ENCODE measurements around the gene CORO7. TPM values are rescaled to one million over a fixed set of nuclear protein-coding genes. Genes with fewer than 3 reads are reported as not detected.

CORO7 gene
- polyA plus RNA-seq, 1 donor from 2014 or later: 57.6 TPM

- no peaks in the 10 kb centered on the region for H3K27me3 ChIP-seq (ENCODE audit: insufficient read depth, low read depth, low read length)
- H3K9me3 ChIP-seq (ENCODE audit: low read length): no peaks in the 10 kb centered on the region
- H3K36me3 ChIP-seq (ENCODE audit: insufficient read depth, low read length): no peaks in the 10 kb centered on the region
- H4K20me1 ChIP-seq (ENCODE audit: insufficient read depth): no peaks in the 10 kb centered on the region
- no peaks in the 10 kb centered on the region for H3F3A ChIP-seq (ENCODE audit: insufficient read depth, low read length, poor library complexity, severe bottlenecking)
- TF ChIP-seq EP300 (conservative IDR thresholded peaks at IDR 0.05; ENCODE audit: poor library complexity, severe bottlenecking) (no peak), MXI1 (conservative IDR thresholded peaks at IDR 0.05; ENCODE audit: poor library complexity, severe bottlenecking) (no peak), TAF1 (IDR thresholded peaks at IDR 0.05; ENCODE audit: low read depth) (no peak), RAD21 (conservative IDR thresholded peaks at IDR 0.05) (no peak), SMC3 (conservative IDR thresholded peaks at IDR 0.05; ENCODE audit: poor library complexity) (no peak), POLR2AphosphoS5 (IDR thresholded peaks at IDR 0.05) (no peak), EZH2 (IDR thresholded peaks at IDR 0.05; ENCODE audit: borderline replicate concordance, insufficient read depth, low read length, poor library complexity, severe bottlenecking) (no peak), CTCF (IDR thresholded peaks at IDR 0.05; ENCODE audit: poor library complexity, severe bottlenecking) (no peak), REST (IDR thresholded peaks at IDR 0.05; ENCODE audit: borderline replicate concordance) (no peak)
- H2AFZ ChIP-seq (ENCODE audit: low read depth, low read length): no peak overlapping the region
- no peak overlapping the region for H3K9ac ChIP-seq (ENCODE audit: low read length)
- no peak overlapping the region for H3K27ac ChIP-seq (ENCODE audit: low read length)
- no peak overlapping the region for H3K4me3 ChIP-seq (ENCODE audit: low read length)
- no peaks in the 10 kb centered on the region for H3K79me2 ChIP-seq (replicated peaks; ENCODE audit: insufficient read depth, low read length)
- H3K9me2 ChIP-seq (ENCODE audit: insufficient read depth, low read length): no peaks in the 10 kb centered on the region
- H3K4me2 ChIP-seq (ENCODE audit: low read length): no peak overlapping the region
These were observed 39.6 kb upstream of the CORO7 start for GRCh38 chr16:4455951-4456350.

GRCh38 chr16:4455081-4455480, 38.7 kb upstream of the CORO7 start:
- H3K36me3 ChIP-seq (ENCODE audit: insufficient read depth, low read length): no peaks in the 10 kb centered on the region
- H3K4me2 ChIP-seq (ENCODE audit: low read length): no peak overlapping the region
- no peaks in the 10 kb centered on the region for H3K79me2 ChIP-seq (replicated peaks; ENCODE audit: insufficient read depth, low read length)
- no peaks in the 10 kb centered on the region for H4K20me1 ChIP-seq (ENCODE audit: insufficient read depth)
- H3K27ac ChIP-seq (ENCODE audit: low read length): no peak overlapping the region
- H2AFZ ChIP-seq (ENCODE audit: low read depth, low read length): no peak overlapping the region
- H3K4me3 ChIP-seq (ENCODE audit: low read length): no peak overlapping the region
- TF ChIP-seq RAD21 (conservative IDR thresholded peaks at IDR 0.05): no peak
- TF ChIP-seq EZH2 (IDR thresholded peaks at IDR 0.05; ENCODE audit: borderline replicate concordance, insufficient read depth, low read length, poor library complexity, severe bottlenecking): no peak
- no peak for TF ChIP-seq POLR2AphosphoS5 (IDR thresholded peaks at IDR 0.05)
- TF ChIP-seq MXI1 (conservative IDR thresholded peaks at IDR 0.05; ENCODE audit: poor library complexity, severe bottlenecking): no peak
- no peak for TF ChIP-seq SMC3 (conservative IDR thresholded peaks at IDR 0.05; ENCODE audit: poor library complexity)
- TF ChIP-seq CTCF (IDR thresholded peaks at IDR 0.05; ENCODE audit: poor library complexity, severe bottlenecking): no peak
- TF ChIP-seq REST (IDR thresholded peaks at IDR 0.05; ENCODE audit: borderline replicate concordance): no peak
- no peaks in the 10 kb centered on the region for H3K27me3 ChIP-seq (ENCODE audit: insufficient read depth, low read depth, low read length)
- no peaks in the 10 kb centered on the region for H3K9me2 ChIP-seq (ENCODE audit: insufficient read depth, low read length)
- H3K9ac ChIP-seq (ENCODE audit: low read length): no peak overlapping the region
- H3K9me3 ChIP-seq (ENCODE audit: low read length): no peaks in the 10 kb centered on the region
- H3F3A ChIP-seq (ENCODE audit: insufficient read depth, low read length, poor library complexity, severe bottlenecking): no peaks in the 10 kb centered on the region

Measured in neural cell (in vitro differentiated cells).